HG03045 (cell line): Measurements from ENCODE around the gene PDZRN3.

Experiments
- ATAC-seq: cut with Tn5 transposase; IDR thresholded peaks from one replicate; pipeline ENCODE4 v1.9.1; 2021; ENCODE audit warnings: mild to moderate bottlenecking, moderate library complexity; ENCODE audit not compliant: unreplicated experiment

PDZRN3 gene

DNA sequence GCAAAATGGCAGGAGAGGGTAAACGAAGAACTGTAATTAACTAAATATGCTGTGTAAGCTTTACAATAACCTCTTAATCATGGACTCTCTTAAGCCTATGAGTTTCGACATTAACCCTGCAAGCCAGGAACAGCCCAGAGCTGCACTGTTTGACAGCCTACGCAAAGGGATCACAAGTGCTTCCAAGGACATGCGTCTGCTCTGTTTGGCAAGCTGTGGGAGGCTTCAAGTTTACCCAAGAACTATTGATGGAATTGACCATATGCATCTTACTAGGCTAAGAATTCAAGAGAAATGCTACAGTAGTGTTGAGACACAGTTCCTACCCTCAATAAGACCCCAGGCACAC lies 66.0 kb downstream of the PDZRN3 start:
- ATAC-seq = no peak

GRCh38 chr3:73557986-73558726 lies 66.6 kb downstream of the PDZRN3 start:
- ATAC-seq = no peak

DNA sequence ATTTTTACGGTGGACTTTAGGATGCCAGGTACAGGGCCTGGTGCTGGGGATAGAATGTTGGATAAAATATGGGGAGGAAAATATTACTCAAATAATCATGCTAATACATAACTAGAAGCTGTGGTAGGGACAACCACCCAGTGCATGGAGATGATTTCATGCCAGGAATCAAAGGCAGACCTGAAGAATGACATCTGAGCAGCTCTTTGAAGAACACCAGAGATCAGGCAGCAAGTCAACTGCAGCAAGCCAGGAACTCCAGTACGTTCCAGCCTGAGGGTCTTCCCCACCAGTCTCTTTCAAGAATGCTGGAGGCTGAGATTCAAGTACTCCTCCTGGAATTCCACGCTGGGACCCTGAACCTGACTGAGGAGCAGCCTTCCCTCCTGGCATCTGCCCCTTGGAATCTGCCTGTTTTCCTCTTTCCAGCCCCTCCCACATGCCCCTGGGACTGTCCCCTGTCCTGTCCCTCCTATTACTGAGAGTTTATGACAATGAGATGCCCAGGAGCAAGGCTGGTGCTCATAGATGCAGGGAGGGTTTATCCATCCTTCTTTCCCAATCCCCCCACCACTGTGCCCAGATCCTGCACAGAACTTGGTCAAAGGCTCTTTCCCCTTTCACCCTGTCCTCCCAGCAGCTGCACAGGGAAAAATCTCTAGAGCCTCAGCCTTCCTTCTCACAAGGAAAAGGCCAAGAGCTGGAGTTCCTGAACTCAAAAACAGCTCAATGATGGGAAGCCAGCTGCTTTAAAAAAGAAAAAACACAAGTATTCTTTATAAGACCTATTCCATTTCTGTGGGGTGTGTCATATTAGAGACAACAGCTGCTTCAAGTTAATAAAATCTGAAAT lies 68.0 kb downstream of the PDZRN3 start:
- ATAC-seq = no peak

GRCh38 chr3:73555076-73555475 lies 69.7 kb downstream of the PDZRN3 start:
- ATAC-seq = no peak

- no peak for ATAC-seq
Measured at GRCh38 chr3:73552700-73553099, 72.0 kb downstream of the PDZRN3 start.

DNA sequence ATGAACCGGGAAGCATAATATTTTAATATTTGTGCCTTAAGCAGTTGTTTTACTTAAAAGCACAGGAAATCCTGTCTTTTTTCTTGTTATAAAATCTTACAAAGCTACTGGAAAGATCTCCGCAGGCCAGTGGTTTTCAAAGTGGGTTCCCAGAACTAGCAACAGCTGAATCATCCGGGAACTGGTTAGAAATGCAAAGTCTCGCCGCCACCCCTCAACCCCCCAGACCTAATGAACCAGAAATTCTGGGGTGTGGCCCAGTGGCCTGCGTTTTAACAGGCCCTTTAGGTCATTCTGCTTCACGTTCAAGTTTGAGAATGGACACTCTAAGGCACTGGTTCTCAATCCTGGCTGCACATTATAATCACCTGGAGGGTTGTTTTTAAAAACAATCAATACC lies 74.7 kb downstream of the PDZRN3 start:
- ATAC-seq = no peak

DNA sequence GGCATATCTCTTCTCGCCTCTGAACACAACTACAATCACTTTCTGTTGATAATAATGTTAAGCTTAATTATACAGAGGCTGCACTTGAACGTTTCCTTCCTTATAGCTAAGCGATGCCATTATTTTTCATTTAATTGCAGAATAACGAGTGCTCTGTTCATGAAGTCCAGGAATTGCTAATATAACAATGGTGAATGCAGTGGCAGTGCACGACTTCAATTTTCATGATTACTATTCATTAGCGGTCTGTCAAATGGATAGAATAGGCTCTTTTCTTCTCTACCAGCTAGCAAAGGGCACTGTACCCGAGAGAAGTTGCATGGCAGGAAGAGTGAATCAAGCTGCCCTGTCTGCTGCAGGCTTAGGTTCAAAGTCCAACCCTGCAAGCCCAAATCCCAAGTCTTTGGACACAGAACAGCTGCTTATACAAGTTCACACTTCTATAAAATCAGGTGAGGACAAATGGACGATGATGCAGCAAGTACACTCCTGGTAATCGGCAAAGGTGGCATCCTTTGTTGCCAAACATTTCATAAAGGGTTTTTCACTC lies 75.6 kb downstream of the PDZRN3 start:
- ATAC-seq = no peak

DNA sequence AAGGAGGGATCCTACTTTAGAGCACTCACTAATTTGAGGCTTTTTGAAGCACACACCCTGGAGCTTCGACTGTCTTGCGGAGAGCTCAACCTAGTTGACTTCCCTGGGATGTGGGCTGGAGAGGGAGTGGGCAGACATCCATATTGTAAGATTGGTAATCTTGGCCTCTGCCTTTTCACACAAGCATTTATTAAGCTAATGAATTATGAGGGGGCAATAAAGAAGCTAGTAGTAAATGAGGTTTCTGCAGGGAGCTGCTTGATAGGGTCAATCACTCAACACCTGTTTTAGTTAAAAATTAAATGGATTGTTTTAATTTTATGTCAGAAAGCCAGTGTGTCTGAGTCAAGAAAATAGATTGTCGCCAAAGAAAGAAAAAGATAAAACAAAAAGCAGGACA lies 76.3 kb downstream of the PDZRN3 start:
- ATAC-seq = no peak

- no peak for ATAC-seq
Measured at GRCh38 chr3:73547427-73548248, 77.1 kb downstream of the PDZRN3 start.

DNA sequence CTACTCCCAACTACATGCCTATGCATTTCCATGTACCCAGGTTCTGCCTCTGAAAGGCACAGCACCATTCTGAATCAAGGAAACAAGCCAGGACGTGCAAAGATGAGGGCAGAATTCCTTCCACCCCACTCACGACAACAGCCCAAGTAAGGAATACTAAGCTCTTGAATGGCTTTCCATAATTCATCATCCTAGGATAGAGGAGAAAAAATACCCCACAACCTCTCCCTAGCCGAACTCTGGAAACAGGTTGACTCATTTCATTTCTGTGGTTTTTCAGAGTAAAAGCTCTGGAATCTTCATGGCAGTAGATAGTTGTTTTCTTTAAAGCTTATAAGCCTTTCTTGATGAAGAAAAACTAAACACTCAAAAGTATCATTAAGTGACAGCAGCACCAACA lies 77.8 kb downstream of the PDZRN3 start:
- no peak for ATAC-seq

- ATAC-seq = no peak
Measured at GRCh38 chr3:73543412-73543811, 81.3 kb downstream of the PDZRN3 start.

- ATAC-seq = no peak
Measured at GRCh38 chr3:73542136-73542535, 82.6 kb downstream of the PDZRN3 start.

DNA sequence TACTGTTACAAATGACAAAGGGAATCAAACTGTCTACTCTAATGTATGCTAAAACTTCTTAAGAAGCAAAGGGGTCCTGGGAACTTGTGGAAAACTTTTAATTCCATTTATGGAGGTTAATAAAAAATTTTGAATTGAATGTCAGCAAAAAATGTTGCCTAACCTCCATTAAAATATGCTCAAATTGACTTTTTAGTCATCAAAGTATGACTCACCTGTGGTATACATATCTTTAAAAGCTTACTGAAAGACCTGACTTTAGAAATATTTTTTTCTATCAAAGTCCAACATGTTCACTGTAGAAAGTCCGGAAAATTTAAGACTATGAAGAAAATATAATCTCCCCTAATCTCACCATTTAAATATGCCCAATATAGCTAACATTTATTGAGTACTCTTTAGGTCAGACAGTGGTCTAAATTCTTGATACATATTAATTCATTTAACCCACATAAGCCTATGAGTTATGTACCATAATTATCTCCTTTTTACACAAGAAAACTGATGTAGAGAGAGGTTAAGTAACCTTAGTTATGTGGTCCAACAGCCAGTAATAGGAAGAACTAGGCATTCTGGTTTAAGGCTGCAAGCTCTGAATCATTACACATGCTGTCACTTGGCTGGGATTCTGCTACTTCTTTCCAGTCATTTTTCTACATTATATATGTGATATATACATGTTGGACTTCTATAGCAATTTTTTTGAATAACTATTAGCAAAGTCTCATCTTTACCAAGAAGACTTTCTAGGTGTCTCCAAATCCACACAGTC lies 83.6 kb downstream of the PDZRN3 start:
- no peak for ATAC-seq

DNA sequence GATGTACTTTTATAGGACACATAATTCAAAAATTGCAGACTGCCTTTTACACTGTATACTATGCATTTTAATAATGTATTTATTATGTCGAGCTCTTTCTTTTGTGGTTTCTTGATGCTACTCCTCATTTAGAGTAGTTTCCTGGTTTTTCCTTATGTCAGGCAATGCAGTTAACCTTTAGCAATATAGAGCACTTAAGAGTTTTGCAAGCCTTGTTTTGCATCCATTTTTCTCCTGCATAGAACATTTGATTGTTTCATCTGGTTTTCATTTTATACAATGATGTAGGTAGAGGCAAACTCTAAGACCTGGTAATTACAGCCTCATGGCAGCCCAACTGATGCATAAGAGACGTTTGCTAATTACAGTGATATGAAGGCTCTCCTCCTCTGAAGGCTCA lies 86.3 kb downstream of the PDZRN3 start:
- ATAC-seq = no peak

DNA sequence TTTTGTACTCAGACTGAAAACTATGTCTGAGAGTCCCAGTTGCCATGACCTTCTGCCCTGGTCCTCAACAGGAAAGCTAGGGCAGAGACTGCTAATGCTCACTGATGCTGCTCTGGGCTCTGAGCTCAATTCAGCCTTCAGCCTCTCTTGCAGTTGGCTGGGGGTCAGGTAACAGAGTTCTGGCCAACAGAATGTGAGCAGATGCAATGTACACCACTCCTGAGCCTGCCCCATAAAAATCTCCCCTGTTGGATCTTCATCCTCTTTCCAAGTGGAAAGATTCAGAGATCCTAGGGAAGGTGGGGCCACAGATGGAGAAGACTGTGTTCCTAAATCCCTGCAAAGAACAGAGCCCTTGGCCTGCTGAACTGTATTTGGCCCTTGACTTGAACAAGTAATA lies 87.8 kb downstream of the PDZRN3 start:
- no peak for ATAC-seq

GRCh38 chr3:73536336-73536895 lies 88.3 kb downstream of the PDZRN3 start:
- no peak for ATAC-seq

- ATAC-seq = no peak
Measured at GRCh38 chr3:73535931-73536330, 88.8 kb downstream of the PDZRN3 start.

DNA sequence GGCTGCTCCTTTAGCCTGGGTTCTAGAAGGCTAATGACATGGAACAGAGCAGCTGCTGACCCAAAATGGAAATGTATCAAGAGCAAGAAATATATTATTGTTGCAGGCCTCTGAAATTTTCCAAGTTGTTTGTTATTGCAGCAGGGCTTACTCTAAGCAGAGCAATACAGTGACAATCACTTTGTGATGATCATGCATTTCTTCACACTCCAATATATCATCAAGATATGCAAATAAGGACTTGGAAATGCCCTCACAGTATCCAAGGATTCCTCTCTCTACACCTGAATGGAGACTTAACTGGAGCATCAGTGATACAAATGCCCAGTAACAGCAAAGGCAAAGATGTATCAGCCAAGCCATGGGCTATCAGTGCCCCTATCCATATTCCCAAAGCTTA lies 89.6 kb downstream of the PDZRN3 start:
- no peak for ATAC-seq

DNA sequence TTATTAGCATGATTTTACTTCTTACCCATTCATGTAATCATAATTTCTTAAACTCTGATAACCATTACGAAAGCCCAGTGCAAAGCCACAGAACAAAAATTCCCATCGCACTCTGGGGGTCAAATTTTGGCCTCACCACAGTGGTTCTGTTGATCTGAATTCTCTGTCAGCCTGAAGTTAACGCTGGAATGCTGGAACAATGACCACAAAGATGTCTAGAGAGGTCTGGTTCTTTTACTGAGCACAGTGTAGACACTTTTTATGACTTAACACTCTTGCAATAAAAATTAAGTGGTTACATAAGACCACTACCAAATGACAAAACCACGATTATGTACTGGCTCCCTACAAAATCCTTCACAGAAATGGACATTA lies 94.7 kb downstream of the PDZRN3 start:
- no peak for ATAC-seq

DNA sequence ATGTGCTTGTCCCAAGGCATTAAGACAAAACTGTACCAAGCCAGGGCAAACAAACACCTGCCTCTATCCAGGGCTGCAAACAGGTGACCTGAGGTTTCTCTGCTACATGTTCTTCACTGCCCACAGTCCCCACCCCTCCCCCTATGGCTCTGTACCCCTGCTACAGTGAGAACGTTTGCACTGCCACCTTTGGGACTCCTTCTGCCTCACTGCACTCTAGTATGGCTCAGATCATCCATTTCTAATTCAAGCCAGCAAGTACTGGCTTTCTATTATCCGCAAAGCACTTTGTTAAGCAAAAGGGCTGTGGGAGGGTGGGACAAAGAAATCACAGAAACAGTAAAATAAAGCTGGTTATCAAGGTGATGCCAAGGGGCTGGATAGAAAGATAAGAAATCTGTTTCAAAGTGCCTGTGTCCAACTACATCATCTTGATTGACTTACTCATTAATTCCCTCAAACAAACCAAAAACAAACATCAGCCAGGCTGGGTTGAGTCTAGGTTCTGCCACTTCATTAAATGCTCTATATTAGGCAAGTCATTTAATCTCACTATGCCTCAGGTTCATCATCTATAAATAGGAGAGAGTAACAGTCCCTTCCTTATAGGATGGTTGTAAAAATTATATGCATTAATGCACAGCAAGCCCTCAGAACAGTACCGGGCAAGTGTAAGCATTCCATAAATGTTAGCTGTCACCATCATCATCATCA lies 95.3 kb downstream of the PDZRN3 start:
- no peak for ATAC-seq
